ENCODE measurements around the gene CD4.

Gene CD4

DNA sequence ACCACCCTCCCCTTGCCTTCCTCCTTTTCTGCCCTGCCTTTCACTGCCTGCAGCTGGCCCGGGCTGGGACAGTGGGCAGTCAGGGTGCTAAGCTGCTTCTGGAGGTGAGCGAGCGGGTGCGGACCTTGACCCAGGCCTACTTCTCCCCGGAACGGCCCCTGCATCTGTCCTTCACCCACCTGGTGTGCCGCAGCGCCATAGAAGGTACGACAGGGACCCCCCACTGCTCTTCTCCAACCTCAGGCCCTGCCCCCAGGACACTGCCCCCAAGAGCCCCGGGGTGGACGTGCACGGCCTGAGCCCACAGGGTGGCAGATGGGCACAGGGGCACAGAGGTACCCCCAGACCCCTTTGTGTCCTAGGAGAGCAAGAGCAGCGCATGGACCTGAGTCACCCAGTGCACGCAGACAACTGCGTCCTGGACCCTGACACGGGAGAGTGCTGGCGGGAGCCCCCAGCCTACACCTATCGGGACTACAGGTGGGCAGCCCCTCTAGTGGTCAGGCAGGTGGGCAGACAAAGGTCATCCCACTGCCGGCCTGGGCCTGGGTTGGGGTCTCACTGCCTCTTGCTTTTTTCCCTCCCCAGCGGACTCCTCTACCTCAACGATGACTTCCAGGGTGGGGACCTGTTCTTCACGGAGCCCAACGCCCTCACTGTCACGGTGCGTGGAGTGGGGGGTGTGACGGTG is 48.2 kb downstream of the CD4 start:
- no peak overlapping the region for H3K4me3 Mint-ChIP-seq
- intact Hi-C loops (cut with micrococcal nuclease), result no loop called here
- H3K27me3 Mint-ChIP-seq, result peaks cover 5% of the 10 kb centered on the region
- no peaks in the 10 kb centered on the region for H3K36me3 Mint-ChIP-seq (ENCODE audit: low read depth)
- H3K27ac Mint-ChIP-seq, result no peak overlapping the region
- H3K4me1 Mint-ChIP-seq (ENCODE audit: low read depth), result peaks cover 5% of the 10 kb centered on the region
- no peaks in the 10 kb centered on the region for H3K9me3 Mint-ChIP-seq

- intact Hi-C loops (cut with micrococcal nuclease), result no loop called here
- H3K36me3 Mint-ChIP-seq (ENCODE audit: low read depth), result no peaks in the 10 kb centered on the region
- H3K4me3 Mint-ChIP-seq, result no peak overlapping the region
- peaks cover 5% of the 10 kb centered on the region for H3K4me1 Mint-ChIP-seq (ENCODE audit: low read depth)
- peaks cover 10% of the 10 kb centered on the region for H3K27me3 Mint-ChIP-seq
- H3K9me3 Mint-ChIP-seq, result no peaks in the 10 kb centered on the region
- H3K27ac Mint-ChIP-seq, result no peak overlapping the region
These were observed 49.5 kb downstream of the CD4 start for GRCh38 chr12:6838854-6839253.

DNA sequence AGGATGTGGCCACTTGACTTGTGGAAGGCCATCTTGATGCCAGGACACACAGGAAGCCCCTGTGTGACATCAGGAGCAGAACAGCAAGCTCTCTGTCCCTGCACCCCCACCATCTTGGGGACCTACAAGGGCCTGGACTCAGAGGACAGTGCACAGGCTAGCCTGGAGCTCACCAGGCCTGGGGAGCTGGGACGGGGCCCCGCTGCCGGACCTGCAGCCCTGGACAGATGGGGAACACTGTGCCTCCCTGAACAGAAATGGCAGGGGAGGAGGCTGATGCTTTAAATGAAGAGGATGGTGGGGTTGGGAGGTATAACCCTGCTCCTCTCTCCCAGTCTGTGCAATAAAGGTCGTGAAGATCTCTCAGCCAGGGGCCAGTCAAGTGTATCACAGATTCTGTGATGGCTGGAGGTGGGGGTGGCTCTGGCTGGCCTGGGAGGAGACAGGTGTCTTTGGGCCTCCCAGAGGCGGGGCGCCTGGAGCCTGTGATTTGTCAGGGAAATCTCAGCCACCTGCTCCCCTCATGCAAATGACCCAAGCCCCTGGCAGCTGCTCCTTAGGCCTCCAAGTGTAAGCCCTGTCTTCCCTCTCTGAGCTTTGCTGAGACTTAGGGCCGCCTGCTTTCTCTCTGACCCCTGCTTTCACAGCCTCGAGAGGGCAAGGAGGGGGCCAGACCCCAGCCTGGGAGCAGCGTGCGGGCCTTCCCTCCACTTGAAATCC is 50.3 kb downstream of the CD4 start:
- H3K9me3 Mint-ChIP-seq, result no peaks in the 10 kb centered on the region
- H3K27me3 Mint-ChIP-seq, result peaks cover 10% of the 10 kb centered on the region
- no peaks in the 10 kb centered on the region for H3K36me3 Mint-ChIP-seq (ENCODE audit: low read depth)
- no peak overlapping the region for H3K4me3 Mint-ChIP-seq
- H3K27ac Mint-ChIP-seq, result no peak overlapping the region
- peaks cover 5% of the 10 kb centered on the region for H3K4me1 Mint-ChIP-seq (ENCODE audit: low read depth)
- intact Hi-C loops (cut with micrococcal nuclease), result no loop called here

GRCh38 chr12:6840330-6840729 is 51.0 kb downstream of the CD4 start:
- no peaks in the 10 kb centered on the region for H3K9me3 Mint-ChIP-seq
- no peak overlapping the region for H3K27ac Mint-ChIP-seq
- H3K36me3 Mint-ChIP-seq (ENCODE audit: low read depth), result no peaks in the 10 kb centered on the region
- H3K27me3 Mint-ChIP-seq, result peaks cover 10% of the 10 kb centered on the region
- H3K4me1 Mint-ChIP-seq (ENCODE audit: low read depth), result peaks cover 5% of the 10 kb centered on the region
- H3K4me3 Mint-ChIP-seq, result no peak overlapping the region
- intact Hi-C loops (cut with micrococcal nuclease), result no loop called here

- intact Hi-C loops (cut with micrococcal nuclease), result no loop called here
- H3K36me3 Mint-ChIP-seq (ENCODE audit: low read depth), result no peaks in the 10 kb centered on the region
- H3K27ac Mint-ChIP-seq, result no peak within 1 kb of the TSS
- peaks cover 6% of the 10 kb centered on the region for H3K4me1 Mint-ChIP-seq (ENCODE audit: low read depth)
- H3K27me3 Mint-ChIP-seq, result peaks cover 10% of the 10 kb centered on the region
- no peaks in the 10 kb centered on the region for H3K9me3 Mint-ChIP-seq
- no peak within 1 kb of the TSS for H3K4me3 Mint-ChIP-seq
These were observed 51.6 kb downstream of the CD4 start, which contains the start of gene GNB3 for GRCh38 chr12:6840761-6841515. TSS of gene GNB3 (plus strand) at chr12:6840925. CDS start at chr12:6841288, 363 bp downstream.

GRCh38 chr12:6842075-6842474 is 52.7 kb downstream of the CD4 start:
- no peak overlapping the region for H3K4me3 Mint-ChIP-seq
- H3K9me3 Mint-ChIP-seq, result no peaks in the 10 kb centered on the region
- H3K27me3 Mint-ChIP-seq, result peaks cover 10% of the 10 kb centered on the region
- intact Hi-C loops (cut with micrococcal nuclease), result no loop called here
- no peak overlapping the region for H3K27ac Mint-ChIP-seq
- H3K36me3 Mint-ChIP-seq (ENCODE audit: low read depth), result no peaks in the 10 kb centered on the region
- H3K4me1 Mint-ChIP-seq (ENCODE audit: low read depth), result peaks cover 17% of the 10 kb centered on the region

DNA sequence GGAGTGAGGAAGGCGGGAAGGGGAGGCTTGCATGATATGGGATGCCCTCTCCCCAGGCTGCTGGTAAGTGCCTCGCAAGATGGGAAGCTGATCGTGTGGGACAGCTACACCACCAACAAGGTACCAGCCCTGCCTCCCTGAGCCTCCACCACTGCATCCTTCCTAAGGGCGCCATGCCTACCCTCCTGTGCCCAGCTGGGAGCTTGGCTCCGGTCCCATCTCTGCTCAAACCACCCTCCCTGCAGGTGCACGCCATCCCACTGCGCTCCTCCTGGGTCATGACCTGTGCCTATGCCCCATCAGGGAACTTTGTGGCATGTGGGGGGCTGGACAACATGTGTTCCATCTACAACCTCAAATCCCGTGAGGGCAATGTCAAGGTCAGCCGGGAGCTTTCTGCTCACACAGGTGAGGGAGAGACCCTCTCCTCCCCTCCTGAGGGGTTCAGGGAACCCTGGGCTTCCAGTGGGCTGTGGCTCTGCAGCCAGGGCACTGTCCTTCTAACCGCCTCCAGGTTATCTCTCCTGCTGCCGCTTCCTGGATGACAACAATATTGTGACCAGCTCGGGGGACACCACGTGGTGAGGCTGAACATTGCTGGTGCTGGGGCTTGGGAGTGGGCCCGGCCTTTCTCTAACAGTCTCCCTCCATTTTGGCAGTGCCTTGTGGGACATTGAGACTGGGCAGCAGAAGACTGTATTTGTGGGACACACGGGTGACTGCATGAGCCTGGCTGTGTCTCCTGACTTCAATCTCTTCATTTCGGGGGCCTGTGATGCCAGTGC is 54.0 kb downstream of the CD4 start:
- intact Hi-C loops (cut with micrococcal nuclease), result no loop called here
- H3K27ac Mint-ChIP-seq, result no peak overlapping the region
- peaks cover 10% of the 10 kb centered on the region for H3K27me3 Mint-ChIP-seq
- H3K4me3 Mint-ChIP-seq, result no peak overlapping the region
- peaks cover 16% of the 10 kb centered on the region for H3K4me1 Mint-ChIP-seq (ENCODE audit: low read depth)
- no peaks in the 10 kb centered on the region for H3K36me3 Mint-ChIP-seq (ENCODE audit: low read depth)
- H3K9me3 Mint-ChIP-seq, result no peaks in the 10 kb centered on the region

DNA sequence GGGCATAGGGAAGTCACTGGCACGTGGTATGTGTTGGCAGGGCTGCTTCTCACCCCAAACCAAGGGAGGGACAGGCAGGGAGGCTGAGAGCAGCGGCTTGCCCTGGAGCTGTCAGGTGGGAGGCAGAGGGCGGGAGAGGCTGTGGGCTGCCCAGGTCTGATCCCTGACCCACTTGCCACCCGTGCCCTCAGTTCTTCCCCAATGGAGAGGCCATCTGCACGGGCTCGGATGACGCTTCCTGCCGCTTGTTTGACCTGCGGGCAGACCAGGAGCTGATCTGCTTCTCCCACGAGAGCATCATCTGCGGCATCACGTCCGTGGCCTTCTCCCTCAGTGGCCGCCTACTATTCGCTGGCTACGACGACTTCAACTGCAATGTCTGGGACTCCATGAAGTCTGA is 56.1 kb downstream of the CD4 start:
- Mint-ChIP-seq H3K4me1 (ENCODE audit: low read depth) (peaks cover 24% of the 10 kb centered on the region), H3K36me3 (ENCODE audit: low read depth) (no peaks in the 10 kb centered on the region), H3K27ac (no peak overlapping the region), H3K9me3 (no peaks in the 10 kb centered on the region), H3K27me3 (peaks cover 10% of the 10 kb centered on the region), H3K4me3 (no peak overlapping the region)
- intact Hi-C loops (cut with micrococcal nuclease), result no loop called here

DNA sequence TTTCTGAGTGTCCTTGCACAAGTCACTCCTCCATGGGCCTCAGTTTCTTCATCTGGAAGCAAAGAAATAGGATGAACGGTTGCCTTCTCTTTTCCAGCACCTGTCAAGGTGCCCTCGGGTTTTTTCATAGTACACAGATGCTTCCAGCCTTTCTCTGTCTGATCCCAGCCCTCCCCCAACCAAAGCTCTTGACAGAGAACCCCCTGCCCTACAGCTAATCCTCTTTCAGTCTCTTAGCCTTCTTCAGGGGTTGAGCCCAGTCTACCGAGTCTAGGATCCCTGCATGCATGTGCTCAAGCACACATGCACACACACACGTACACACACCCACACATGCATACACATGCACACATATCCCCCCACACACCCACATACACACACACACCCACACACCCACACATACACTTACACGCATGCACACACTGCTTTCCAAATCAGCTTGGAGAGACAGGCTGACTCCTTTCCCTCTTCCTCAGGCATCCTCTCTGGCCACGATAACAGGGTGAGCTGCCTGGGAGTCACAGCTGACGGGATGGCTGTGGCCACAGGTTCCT is 57.1 kb downstream of the CD4 start:
- peaks cover 28% of the 10 kb centered on the region for H3K4me1 Mint-ChIP-seq (ENCODE audit: low read depth)
- H3K27me3 Mint-ChIP-seq, result peaks cover 10% of the 10 kb centered on the region
- no peaks in the 10 kb centered on the region for H3K9me3 Mint-ChIP-seq
- H3K27ac Mint-ChIP-seq, result no peak overlapping the region
- intact Hi-C loops (cut with micrococcal nuclease), result no loop called here
- H3K36me3 Mint-ChIP-seq (ENCODE audit: low read depth), result peaks cover under 1% of the 10 kb centered on the region
- H3K4me3 Mint-ChIP-seq, result no peak overlapping the region

DNA sequence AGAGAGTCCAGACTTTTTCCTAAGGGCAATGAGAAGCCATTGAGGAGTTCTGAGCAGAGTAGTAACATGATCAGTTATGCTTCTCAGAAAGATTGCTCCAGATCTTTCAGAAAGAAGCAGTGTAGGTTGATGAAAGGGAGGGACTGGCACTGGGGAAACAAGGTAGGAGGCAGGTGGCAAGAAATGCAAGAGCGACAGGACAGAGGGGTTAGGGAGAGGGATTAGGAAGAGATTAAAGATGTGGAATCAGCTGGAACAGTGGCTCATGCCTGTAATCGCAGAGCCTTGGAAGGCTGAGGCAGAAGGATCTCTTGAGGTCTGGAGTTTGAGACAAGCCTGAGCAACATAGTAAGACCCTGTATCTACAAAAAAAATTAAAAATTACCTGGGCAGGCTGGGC is 58.3 kb downstream of the CD4 start:
- Mint-ChIP-seq H3K36me3 (ENCODE audit: low read depth) (peaks cover 13% of the 10 kb centered on the region), H3K4me3 (no peak overlapping the region), H3K27me3 (peaks cover 8% of the 10 kb centered on the region), H3K27ac (peak overlapping the region; percentile 16), H3K9me3 (no peaks in the 10 kb centered on the region), H3K4me1 (ENCODE audit: low read depth) (peaks cover 29% of the 10 kb centered on the region)
- intact Hi-C loops (cut with micrococcal nuclease), result no loop called here

- H3K4me1 Mint-ChIP-seq (ENCODE audit: low read depth), result peaks cover 46% of the 10 kb centered on the region
- H3K9me3 Mint-ChIP-seq, result no peaks in the 10 kb centered on the region
- intact Hi-C loops (cut with micrococcal nuclease), result no loop called here
- H3K27me3 Mint-ChIP-seq, result no peaks in the 10 kb centered on the region
- H3K27ac Mint-ChIP-seq, result no peak overlapping the region
- peaks cover 23% of the 10 kb centered on the region for H3K36me3 Mint-ChIP-seq (ENCODE audit: low read depth)
- H3K4me3 Mint-ChIP-seq, result no peak overlapping the region
These were observed 60.1 kb downstream of the CD4 start for GRCh38 chr12:6849427-6849826.

GRCh38 chr12:6849976-6850560 is 60.7 kb downstream of the CD4 start:
- Mint-ChIP-seq H3K27ac (peak overlapping the region; percentile 91), H3K36me3 (ENCODE audit: low read depth) (peaks cover 24% of the 10 kb centered on the region), H3K27me3 (no peaks in the 10 kb centered on the region), H3K4me3 (no peak overlapping the region), H3K9me3 (no peaks in the 10 kb centered on the region), H3K4me1 (ENCODE audit: low read depth) (peaks cover 46% of the 10 kb centered on the region)
- intact Hi-C loops (cut with micrococcal nuclease), result no loop called here

DNA sequence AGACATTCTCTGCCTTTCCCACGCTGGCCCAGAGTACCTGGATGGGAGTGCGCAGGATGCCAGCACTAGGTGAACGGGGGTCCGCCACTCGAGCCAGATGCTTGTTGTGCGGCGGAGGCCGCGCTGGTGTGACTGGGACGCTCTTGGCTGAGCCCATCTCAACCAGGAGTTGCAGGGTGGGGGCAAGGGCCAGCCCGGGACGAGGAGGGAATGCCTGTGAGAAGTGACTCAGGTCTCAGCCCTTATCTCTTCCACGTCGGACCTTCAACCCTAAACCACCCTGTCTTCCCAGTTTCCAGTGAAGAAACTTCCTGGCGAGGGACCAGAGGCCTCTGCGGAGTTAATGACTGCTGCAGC is 61.4 kb downstream of the CD4 start:
- intact Hi-C loops (cut with micrococcal nuclease), result no loop called here
- peaks cover 46% of the 10 kb centered on the region for H3K4me1 Mint-ChIP-seq (ENCODE audit: low read depth)
- no peaks in the 10 kb centered on the region for H3K27me3 Mint-ChIP-seq
- no peak overlapping the region for H3K4me3 Mint-ChIP-seq
- H3K36me3 Mint-ChIP-seq (ENCODE audit: low read depth), result peaks cover 30% of the 10 kb centered on the region
- H3K27ac Mint-ChIP-seq, result peak overlapping the region; percentile 91
- H3K9me3 Mint-ChIP-seq, result no peaks in the 10 kb centered on the region
